ENCODE measurements around the gene DAP. TPM values are rescaled to one million over a fixed set of nuclear protein-coding genes. Genes with fewer than 3 reads are reported as not detected.

Gene DAP
- total and polyA plus RNA-seq, 10 of the 15 experiments (the other 5 are each of a cell fraction or from before 2014, with no cell fraction given), result 12.9 to 130 (median 49.9) TPM

GRCh38 chr5:10648806-10649665, 112.0 kb downstream of the DAP start:
- Histone ChIP-seq H3K36me3 (ENCODE audit: control insufficient read depth in 2 of 2, insufficient read depth in 2 of 2, low read length in 1 of 2) (peaks cover 25 to 37% of the 10 kb centered on the region in 2 experiments), H3K9ac (ENCODE audit: control insufficient read depth, insufficient read depth, low read length) (no peak overlapping the region), H3K27me3 (replicated peaks in 1 of 2; ENCODE audit: control insufficient read depth in 2 of 2, insufficient read depth in 2 of 2, low read length in 1 of 2) (no peaks in the 10 kb centered on the region), H3K79me2 (ENCODE audit: control insufficient read depth, insufficient read depth, low read length) (peaks cover 20% of the 10 kb centered on the region), H3K4me2 (ENCODE audit: control insufficient read depth, insufficient read depth) (no peak overlapping the region), H3K4me1 (ENCODE audit: control insufficient read depth, insufficient read depth, low read length) (peaks cover 12% of the 10 kb centered on the region), H2AFZ (ENCODE audit: control insufficient read depth, low read depth, low read length) (no peak overlapping the region), H4K20me1 (ENCODE audit: control insufficient read depth, insufficient read depth) (no peaks in the 10 kb centered on the region), H3K9me3 (replicated peaks; ENCODE audit: control insufficient read depth, insufficient read depth, low read length) (no peaks in the 10 kb centered on the region), H3K4me3 (no peak overlapping the region), H3K27ac (ENCODE audit: control insufficient read depth, insufficient read depth) (no peak overlapping the region)
- TF ChIP-seq TCF12 (IDR thresholded peaks at IDR 0.05; ENCODE audit: low read depth, low read length), result no peak
- TF ChIP-seq CHD2 (IDR thresholded peaks at IDR 0.05; ENCODE audit: borderline replicate concordance, low read depth, low read length), result no peak
- no peak for TF ChIP-seq RFX5 (IDR thresholded peaks at IDR 0.05; ENCODE audit: low read depth, low read length)
- ChIA-PET CTCF (no interaction called here), POLR2A (no interaction called here), SMC1A (ENCODE audit: uncharacterized antibody, unreplicated experiment) (no interaction called here), RAD21 (ENCODE audit: unreplicated experiment) (no interaction called here)
- over 99% methylated on average over 57 of the region's 60 CpGs for WGBS (ENCODE audit: insufficient coverage, insufficient replicate concordance, low lambda C conversion rate, missing lambda C conversion rate)
- DNase-seq (ENCODE audit: low read depth, low spot score) (no peak), ATAC-seq (no peak), FAIRE-seq (no peak)
- BruUV-seq (replicated peaks), result no TSS peak
- intact Hi-C loops (cut with micrococcal nuclease; ENCODE audit: unreplicated experiment), result no loop called here
- in situ Hi-C loops (cut with MboI), result no loop called here

- no peak overlapping the region for H3K9ac ChIP-seq (ENCODE audit: control insufficient read depth, insufficient read depth, low read length)
- no peaks in the 10 kb centered on the region for H3K27me3 ChIP-seq (replicated peaks in 1 of 2; ENCODE audit: control insufficient read depth in 2 of 2, insufficient read depth in 2 of 2, low read length in 1 of 2)
- peaks cover 16 to 38% of the 10 kb centered on the region in 2 experiments for H3K36me3 ChIP-seq (ENCODE audit: control insufficient read depth in 2 of 2, insufficient read depth in 2 of 2, low read length in 1 of 2)
- RAD21 ChIA-PET (ENCODE audit: unreplicated experiment), result no interaction called here
- SMC1A ChIA-PET (ENCODE audit: uncharacterized antibody, unreplicated experiment), result no interaction called here
- H3K9me3 ChIP-seq (replicated peaks; ENCODE audit: control insufficient read depth, insufficient read depth, low read length), result no peaks in the 10 kb centered on the region
- H3K4me2 ChIP-seq (ENCODE audit: control insufficient read depth, insufficient read depth), result no peak overlapping the region
- CTCF ChIA-PET, result no interaction called here
- WGBS (ENCODE audit: insufficient coverage, insufficient replicate concordance, low lambda C conversion rate, missing lambda C conversion rate), result 96% methylated on average over 5 of the region's 5 CpGs
- no peak overlapping the region for H3K27ac ChIP-seq (ENCODE audit: control insufficient read depth, insufficient read depth)
- DNase-seq (ENCODE audit: low read depth, low spot score) (no peak), FAIRE-seq (no peak), ATAC-seq (no peak)
- intact Hi-C loops (cut with micrococcal nuclease; ENCODE audit: unreplicated experiment) (no loop called here), in situ Hi-C loops (cut with MboI) (no loop called here)
- peaks cover 13% of the 10 kb centered on the region for H3K4me1 ChIP-seq (ENCODE audit: control insufficient read depth, insufficient read depth, low read length)
- no TSS peak for BruUV-seq (replicated peaks)
- H4K20me1 ChIP-seq (ENCODE audit: control insufficient read depth, insufficient read depth), result no peaks in the 10 kb centered on the region
- POLR2A ChIA-PET, result no interaction called here
- peaks cover 32% of the 10 kb centered on the region for H3K79me2 ChIP-seq (ENCODE audit: control insufficient read depth, insufficient read depth, low read length)
- H3K4me3 ChIP-seq, result no peak overlapping the region
- H2AFZ ChIP-seq (ENCODE audit: control insufficient read depth, low read depth, low read length), result no peak overlapping the region
- TF ChIP-seq NFYA (IDR thresholded peaks at IDR 0.05; ENCODE audit: borderline replicate concordance, low read depth, low read length), result no peak
- TF ChIP-seq ELK1 (IDR thresholded peaks at IDR 0.05; ENCODE audit: low read depth, low read length), result no peak
- TF ChIP-seq NR2C1 (IDR thresholded peaks at IDR 0.05), result no peak
- TF ChIP-seq GABPA (IDR thresholded peaks at IDR 0.05; ENCODE audit: low read depth), result no peak
- no peak for TF ChIP-seq TAF1 (IDR thresholded peaks at IDR 0.05; ENCODE audit: borderline replicate concordance, low read depth, low read length)
- TF ChIP-seq EP300 (IDR thresholded peaks at IDR 0.05; ENCODE audit: borderline replicate concordance in 1 of 2, control insufficient read depth in 1 of 2, low read depth in 2 of 2, low read length in 2 of 2), result no peak
- no peak for TF ChIP-seq HDAC6 (IDR thresholded peaks at IDR 0.05; ENCODE audit: unreplicated experiment)
- no peak for TF ChIP-seq NRF1 (conservative IDR thresholded peaks at IDR 0.05; ENCODE audit: low read depth, low read length)
- TF ChIP-seq SPI1 (IDR thresholded peaks at IDR 0.05; ENCODE audit: borderline replicate concordance, insufficient read depth, low read depth, low read length), result no peak
- no peak for TF ChIP-seq SREBF2 (IDR thresholded peaks at IDR 0.05; ENCODE audit: low read length)
- TF ChIP-seq USF1 (IDR thresholded peaks at IDR 0.05; ENCODE audit: borderline replicate concordance, extremely low read length, insufficient read depth, low read depth, low read length), result no peak
Measured at GRCh38 chr5:10647640-10648039, 113.4 kb downstream of the DAP start.

All from GM12878 (cell line).